Mesendoderm (in vitro differentiated cells): Measurements from ENCODE around the gene FAM83D.

ENCODE experiments used
- DNase-seq: peaks from one replicate; pipeline ENCODE4 v3.0.0; 2013
- H2AK5ac ChIP-seq: 2 replicates; pipeline ENCODE4 v1.6.1; 2013; ENCODE audit warnings: low read length, inconsistent platforms
- H2BK120ac ChIP-seq: 2 replicates; pipeline ENCODE4 v1.6.1; 2013; ENCODE audit warnings: low read depth, mild to moderate bottlenecking, low read length, moderate library complexity, mixed read lengths
- H2BK15ac ChIP-seq: replicated peaks from 2 replicates; pipeline ENCODE4 v1.6.1; 2013; ENCODE audit warnings: low read depth, mild to moderate bottlenecking, moderate library complexity
- H2BK5ac ChIP-seq: 2 replicates; pipeline ENCODE4 v1.6.1; 2013; ENCODE audit warnings: low read length, inconsistent platforms
- H3K18ac ChIP-seq: 2 replicates; pipeline ENCODE4 v1.6.1; 2013; ENCODE audit warnings: mild to moderate bottlenecking, low read length, mixed read lengths
- H3K23ac ChIP-seq: one replicate; pipeline ENCODE4 v1.6.1; 2013; ENCODE audit warnings: low read length
- H3K27ac ChIP-seq: 2 replicates; pipeline ENCODE4 v1.5.1; 2013; ENCODE audit warnings: low read depth, mild to moderate bottlenecking, inconsistent platforms, low read length, moderate library complexity
- H3K27me3 ChIP-seq: 2 replicates; pipeline ENCODE4 v1.6.1; 2013; ENCODE audit warnings: low read length, control low read depth, mild to moderate bottlenecking, inconsistent platforms; ENCODE audit not compliant: insufficient read depth, poor library complexity
- H3K36me3 ChIP-seq: 2 replicates; pipeline ENCODE4 v1.6.1; 2013; ENCODE audit warnings: low read length, inconsistent platforms; ENCODE audit not compliant: control insufficient read depth, insufficient read depth
- H3K4ac ChIP-seq: one replicate; pipeline ENCODE4 v1.6.1; 2013; ENCODE audit warnings: low read depth, mild to moderate bottlenecking, low read length, moderate library complexity
- H3K4me1 ChIP-seq: 2 replicates; pipeline ENCODE4 v1.6.1; 2013; ENCODE audit warnings: low read depth, low read length, inconsistent platforms; ENCODE audit not compliant: control insufficient read depth
- H3K4me2 ChIP-seq: 2 replicates; pipeline ENCODE4 v1.6.1; 2013; ENCODE audit warnings: low read length
- H3K4me3 ChIP-seq: 2 replicates; pipeline ENCODE4 v1.5.1; 2013; ENCODE audit warnings: mild to moderate bottlenecking, low read length
- H3K56ac ChIP-seq: one replicate; pipeline ENCODE4 v1.6.1; 2013; ENCODE audit warnings: low read length
- H3K79me1 ChIP-seq: 2 replicates; pipeline ENCODE4 v1.6.1; 2013; ENCODE audit warnings: low read length, inconsistent platforms
- H3K79me2 ChIP-seq: 2 replicates; pipeline ENCODE4 v1.6.1; 2013; ENCODE audit warnings: mild to moderate bottlenecking, low read length; ENCODE audit not compliant: control insufficient read depth, insufficient read depth
- H3K9ac ChIP-seq: 2 replicates; pipeline ENCODE4 v1.6.1; 2013; ENCODE audit warnings: low read length, inconsistent platforms
- H4K5ac ChIP-seq: one replicate; pipeline ENCODE4 v1.6.1; 2013; ENCODE audit warnings: low read length
- H4K8ac ChIP-seq: one replicate; pipeline ENCODE4 v1.6.1; 2013; ENCODE audit warnings: low read depth, mild to moderate bottlenecking, control low read depth, low read length, moderate library complexity
- WGBS: extraction: QIAGEN DNeasy Blood & Tissue Kit; methylation state at CpG from one replicate; pipeline ENCODE4 v1.1.7; 2013; ENCODE audit warnings: low lambda C conversion rate, missing lambda C conversion rate; ENCODE audit not compliant: insufficient coverage; ENCODE audit errors: extremely low coverage; 5-methylcytosine and 5-hydroxymethylcytosine counted together

FAM83D gene

GRCh38 chr20:38882600-38882999 is 43.6 kb upstream of the FAM83D start:
- H2AK5ac ChIP-seq, result no peak overlapping the region
- no peak overlapping the region for H3K18ac ChIP-seq
- no peaks in the 10 kb centered on the region for H3K79me1 ChIP-seq
- no peak overlapping the region for H3K4ac ChIP-seq
- no peak overlapping the region for H3K4me2 ChIP-seq
- H3K27me3 ChIP-seq, result no peaks in the 10 kb centered on the region
- H3K4me1 ChIP-seq, result no peaks in the 10 kb centered on the region
- H3K79me2 ChIP-seq, result no peaks in the 10 kb centered on the region
- H3K27ac ChIP-seq, result no peak overlapping the region
- no peak overlapping the region for H3K4me3 ChIP-seq
- H3K23ac ChIP-seq, result no peak overlapping the region
- H2BK5ac ChIP-seq, result no peak overlapping the region
- no peak for DNase-seq
- no peak overlapping the region for H4K5ac ChIP-seq
- no peak overlapping the region for H2BK120ac ChIP-seq
- H4K8ac ChIP-seq, result no peak overlapping the region
- no peaks in the 10 kb centered on the region for H3K36me3 ChIP-seq
- no peak overlapping the region for H2BK15ac ChIP-seq
- no peak overlapping the region for H3K9ac ChIP-seq
- no peak overlapping the region for H3K56ac ChIP-seq
- no CpG with 5 or more reads among the region's 2 CpGs for WGBS

GRCh38 chr20:38883081-38883980 is 42.9 kb upstream of the FAM83D start:
- Histone ChIP-seq H3K9ac (no peak overlapping the region), H3K79me2 (no peaks in the 10 kb centered on the region), H3K4me2 (no peak overlapping the region), H3K27me3 (no peaks in the 10 kb centered on the region), H3K4ac (no peak overlapping the region), H4K5ac (no peak overlapping the region), H3K23ac (no peak overlapping the region), H3K4me3 (no peak overlapping the region), H2BK120ac (no peak overlapping the region), H3K27ac (no peak overlapping the region), H2BK5ac (no peak overlapping the region), H3K18ac (no peak overlapping the region), H2BK15ac (no peak overlapping the region), H3K79me1 (no peaks in the 10 kb centered on the region), H4K8ac (no peak overlapping the region), H2AK5ac (no peak overlapping the region), H3K56ac (no peak overlapping the region), H3K36me3 (no peaks in the 10 kb centered on the region), H3K4me1 (no peaks in the 10 kb centered on the region)
- no CpG with 5 or more reads among the region's 20 CpGs for WGBS
- DNase-seq, result no peak

GRCh38 chr20:38883981-38884733 is 42.1 kb upstream of the FAM83D start:
- Histone ChIP-seq H3K27me3 (no peaks in the 10 kb centered on the region), H2BK120ac (no peak overlapping the region), H3K27ac (no peak overlapping the region)

GRCh38 chr20:38885357-38885756 is 40.9 kb upstream of the FAM83D start:
- no peak for DNase-seq
- no peaks in the 10 kb centered on the region for H3K79me1 ChIP-seq
- H2BK120ac ChIP-seq, result no peak overlapping the region
- no peaks in the 10 kb centered on the region for H3K27me3 ChIP-seq
- no peaks in the 10 kb centered on the region for H3K36me3 ChIP-seq
- H3K4ac ChIP-seq, result no peak overlapping the region
- H3K23ac ChIP-seq, result no peak overlapping the region
- H2BK15ac ChIP-seq, result no peak overlapping the region
- no peaks in the 10 kb centered on the region for H3K79me2 ChIP-seq
- H3K27ac ChIP-seq, result no peak overlapping the region
- no peak overlapping the region for H3K9ac ChIP-seq
- no peak overlapping the region for H2BK5ac ChIP-seq
- no peak overlapping the region for H3K18ac ChIP-seq
- H4K5ac ChIP-seq, result no peak overlapping the region
- no peak overlapping the region for H3K4me3 ChIP-seq
- no CpG with 5 or more reads among the region's 6 CpGs for WGBS
- no peak overlapping the region for H4K8ac ChIP-seq
- H2AK5ac ChIP-seq, result no peak overlapping the region
- no peak overlapping the region for H3K56ac ChIP-seq
- H3K4me2 ChIP-seq, result no peak overlapping the region
- no peaks in the 10 kb centered on the region for H3K4me1 ChIP-seq

More at GRCh38 chr20:38883981-38884733, 42.1 kb upstream of the FAM83D start:
- Histone ChIP-seq H3K36me3 (no peaks in the 10 kb centered on the region), H3K79me1 (no peaks in the 10 kb centered on the region), H2BK5ac (no peak overlapping the region), H3K56ac (no peak overlapping the region), H2AK5ac (no peak overlapping the region), H3K4ac (no peak overlapping the region), H3K4me2 (no peak overlapping the region), H3K79me2 (no peaks in the 10 kb centered on the region), H2BK15ac (no peak overlapping the region), H3K4me1 (no peaks in the 10 kb centered on the region), H4K8ac (no peak overlapping the region), H3K9ac (no peak overlapping the region), H3K23ac (no peak overlapping the region), H4K5ac (no peak overlapping the region), H3K18ac (no peak overlapping the region), H3K4me3 (no peak overlapping the region)
- WGBS, result no CpG with 5 or more reads among the region's 13 CpGs
- no peak for DNase-seq

DNA sequence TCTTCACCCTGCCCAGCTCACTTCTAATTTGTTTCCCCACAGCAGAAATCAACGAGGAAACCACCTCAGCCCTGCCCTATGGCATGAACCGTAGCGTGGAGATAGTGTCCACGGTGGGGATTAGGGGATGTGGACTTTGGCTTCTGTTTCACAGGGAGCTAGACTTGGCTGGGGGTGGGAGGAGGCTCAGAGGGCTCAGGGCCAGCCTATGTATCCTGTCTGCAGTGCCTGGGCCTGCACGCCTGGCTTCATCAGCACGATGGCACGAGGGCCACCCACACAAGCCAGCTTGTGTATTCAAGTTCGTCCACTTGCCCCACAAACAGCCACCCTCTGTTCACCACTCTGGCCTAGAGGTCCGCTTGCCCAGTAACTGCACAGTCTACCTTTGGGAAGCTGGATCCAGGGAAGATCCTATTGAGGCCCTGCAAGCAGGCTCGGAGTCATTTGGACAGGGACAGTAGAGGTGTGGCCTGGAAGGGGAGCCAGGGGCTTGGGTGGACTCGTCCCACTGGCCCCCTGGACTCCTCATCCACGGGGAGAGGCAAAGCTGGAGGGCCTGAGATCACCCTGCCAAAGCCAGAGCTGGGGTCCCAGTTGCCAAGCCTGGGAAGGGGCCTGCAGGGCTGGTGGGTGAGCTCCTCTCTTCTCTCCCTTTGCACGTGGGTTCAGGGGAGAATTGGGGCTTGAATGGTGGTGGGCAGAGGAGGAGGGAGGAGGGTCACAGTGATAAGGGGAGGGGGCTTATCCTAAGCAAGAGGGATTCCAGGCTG is 38.0 kb upstream of the FAM83D start:
- H2BK15ac ChIP-seq, result no peak overlapping the region
- H3K36me3 ChIP-seq, result no peaks in the 10 kb centered on the region
- no peaks in the 10 kb centered on the region for H3K79me1 ChIP-seq
- H3K4ac ChIP-seq, result no peak overlapping the region
- no peak overlapping the region for H3K56ac ChIP-seq
- H3K27me3 ChIP-seq, result no peaks in the 10 kb centered on the region
- no peak overlapping the region for H3K27ac ChIP-seq
- no peaks in the 10 kb centered on the region for H3K4me1 ChIP-seq
- H3K9ac ChIP-seq, result no peak overlapping the region
- H3K23ac ChIP-seq, result no peak overlapping the region
- H4K5ac ChIP-seq, result no peak overlapping the region
- no peak for DNase-seq
- no peaks in the 10 kb centered on the region for H3K79me2 ChIP-seq
- no peak overlapping the region for H2AK5ac ChIP-seq
- H3K18ac ChIP-seq, result no peak overlapping the region
- WGBS, result no CpG with 5 or more reads among the region's 13 CpGs
- no peak overlapping the region for H4K8ac ChIP-seq
- no peak overlapping the region for H2BK120ac ChIP-seq
- no peak overlapping the region for H3K4me2 ChIP-seq
- H2BK5ac ChIP-seq, result no peak overlapping the region
- H3K4me3 ChIP-seq, result no peak overlapping the region
